SK-N-DZ (cell line): ENCODE measurements around the gene CKS1B.

Source experiments
- DNase-seq: peaks from one replicate; pipeline ENCODE4 v3.0.0-alpha.2; 2015; ENCODE audit warnings: low spot score

CKS1B gene

GRCh38 chr1:154945962-154946850 lies 28.3 kb upstream of the CKS1B start:
- no peak for DNase-seq

GRCh38 chr1:154948079-154948478 lies 26.4 kb upstream of the CKS1B start:
- DNase-seq = no peak

- DNase-seq = no peak
These were observed 22.4 kb upstream of the CKS1B start for GRCh38 chr1:154951901-154952657.

DNA sequence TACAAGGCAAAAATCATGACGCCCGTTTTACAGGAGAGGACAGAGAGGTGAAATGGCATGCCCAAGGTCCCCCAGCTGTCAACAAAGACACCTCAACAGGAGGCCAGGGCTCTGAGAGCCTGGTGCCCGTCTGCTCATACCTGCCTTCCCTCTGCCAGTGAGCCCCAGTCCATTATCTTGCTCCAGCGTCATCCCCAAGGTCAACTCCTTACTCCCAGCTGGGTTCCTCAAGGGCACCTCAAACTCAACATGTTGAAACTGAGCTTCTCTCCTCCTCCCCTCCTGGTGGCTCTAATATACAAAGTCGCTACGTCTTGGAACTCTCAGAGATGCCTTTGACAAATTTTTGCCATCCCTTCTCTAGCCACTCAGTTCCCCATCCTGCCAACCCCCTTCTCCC lies 21.8 kb upstream of the CKS1B start:
- DNase-seq = no peak

DNA sequence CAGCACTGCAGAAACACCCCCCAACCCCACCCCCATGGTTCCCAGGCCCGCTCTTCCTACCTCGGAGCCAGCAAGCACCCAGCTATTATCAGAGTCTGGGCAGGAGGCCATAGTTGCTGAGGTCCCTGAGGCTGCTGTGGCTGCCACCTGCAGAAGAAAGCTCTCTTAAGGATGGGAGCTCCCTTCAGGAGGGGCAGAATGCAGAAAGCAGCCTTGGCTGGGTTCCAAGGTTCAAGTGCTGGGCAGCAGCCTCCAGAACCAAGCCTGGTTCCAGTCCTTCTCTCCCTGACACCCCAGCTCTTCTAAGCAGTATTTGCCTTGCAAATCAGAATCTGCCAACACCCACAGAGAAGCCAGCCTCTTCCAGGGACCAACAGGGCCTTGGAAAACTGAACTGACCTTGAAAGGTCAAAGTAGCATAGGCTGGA lies 20.9 kb upstream of the CKS1B start:
- no peak for DNase-seq

- DNase-seq = no peak
These were observed 19.9 kb upstream of the CKS1B start for GRCh38 chr1:154954541-154954940.

- peak; percentile 77 for DNase-seq
These were observed 19.3 kb upstream of the CKS1B start for GRCh38 chr1:154955039-154955717.

DNA sequence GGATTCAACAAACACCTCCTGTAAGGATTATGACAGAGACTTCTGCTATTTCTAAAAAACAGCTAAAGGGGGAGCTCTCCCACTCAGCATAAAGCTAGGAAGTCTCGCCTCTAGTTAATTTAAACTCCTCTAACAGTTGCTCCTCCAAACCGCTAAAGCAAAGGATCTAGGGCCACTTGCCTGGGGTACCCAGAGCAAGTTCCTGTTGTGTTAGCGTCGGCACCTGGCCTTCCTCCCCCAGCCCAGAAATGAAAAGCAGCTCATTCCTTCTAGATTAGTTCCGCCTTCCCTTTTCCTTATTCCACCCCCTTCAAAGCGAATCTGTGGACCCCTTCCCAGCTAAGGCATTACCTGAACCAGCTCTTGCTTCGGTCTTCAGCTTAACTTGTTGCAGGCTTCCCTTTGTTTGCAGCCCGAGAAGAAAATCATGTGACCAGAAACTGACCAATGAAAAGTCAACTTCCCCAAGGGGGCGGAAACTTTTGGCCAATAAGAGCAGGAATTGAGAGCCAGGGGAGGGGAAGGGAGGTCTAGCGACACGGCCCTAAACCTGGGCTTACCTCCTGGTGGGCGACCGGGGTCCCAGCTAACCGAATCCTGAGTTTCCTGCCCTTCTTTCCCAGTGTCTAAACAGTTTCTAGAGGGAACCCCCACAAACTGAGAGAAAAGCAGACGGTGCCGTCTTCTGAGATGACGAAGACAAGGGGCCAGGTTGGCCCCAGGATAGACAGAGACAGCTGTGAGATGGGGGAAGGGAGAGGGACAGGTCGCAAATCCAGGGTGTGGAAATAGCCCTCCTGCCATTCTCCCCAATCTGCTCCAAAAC lies 18.6 kb upstream of the CKS1B start, which contains the start of gene PBXIP1:
TSS of gene PBXIP1 (minus strand) at position 382 of the 826 bp plus-strand sequence. CDS start 2,378 bp downstream, outside the sequence.
- DNase-seq = peak; percentile 97

DNA sequence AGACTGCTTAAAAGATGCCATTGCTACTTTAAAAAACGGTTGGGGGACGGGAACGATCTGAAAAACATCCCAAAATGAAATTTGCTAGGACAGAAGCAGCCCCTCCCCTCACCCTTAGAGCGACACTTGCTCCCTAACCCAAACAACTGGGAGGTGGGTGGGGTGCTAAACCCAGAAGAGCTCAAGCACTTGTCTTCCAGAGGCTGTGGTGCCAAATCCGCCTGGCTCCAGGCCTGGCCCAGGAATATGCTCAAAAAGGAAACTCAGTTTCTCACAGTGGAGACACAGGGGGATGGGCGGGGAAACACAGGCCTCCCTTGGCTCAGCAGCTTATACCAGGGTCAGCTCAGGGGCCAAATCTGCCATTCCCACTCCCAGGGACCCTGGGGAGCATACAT lies 17.9 kb upstream of the CKS1B start:
- DNase-seq = no peak

GRCh38 chr1:154957091-154957657 lies 17.3 kb upstream of the CKS1B start:
- no peak for DNase-seq

- no peak for DNase-seq
These were observed 16.4 kb upstream of the CKS1B start for GRCh38 chr1:154958036-154958435.

- no peak for DNase-seq
These were observed 15.6 kb upstream of the CKS1B start for GRCh38 chr1:154958681-154959425.

DNA sequence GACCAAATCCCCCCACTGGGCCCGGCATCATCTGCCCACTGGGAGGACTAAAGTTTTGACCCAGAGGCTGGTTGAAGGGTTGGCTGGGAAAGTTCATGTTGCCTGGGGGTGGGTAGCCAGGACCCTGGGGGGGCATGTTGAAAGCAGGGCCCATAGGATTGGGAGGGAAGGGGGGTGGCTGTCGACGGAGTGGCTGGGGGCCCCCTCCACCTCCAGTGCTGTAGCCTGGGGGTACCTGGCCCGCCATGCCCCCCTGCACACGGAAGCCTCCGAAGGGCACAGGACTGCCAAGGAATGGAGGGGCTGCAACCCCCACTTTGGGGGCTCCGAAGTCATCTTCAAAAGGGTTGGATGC lies 15.1 kb upstream of the CKS1B start:
- DNase-seq = no peak

DNA sequence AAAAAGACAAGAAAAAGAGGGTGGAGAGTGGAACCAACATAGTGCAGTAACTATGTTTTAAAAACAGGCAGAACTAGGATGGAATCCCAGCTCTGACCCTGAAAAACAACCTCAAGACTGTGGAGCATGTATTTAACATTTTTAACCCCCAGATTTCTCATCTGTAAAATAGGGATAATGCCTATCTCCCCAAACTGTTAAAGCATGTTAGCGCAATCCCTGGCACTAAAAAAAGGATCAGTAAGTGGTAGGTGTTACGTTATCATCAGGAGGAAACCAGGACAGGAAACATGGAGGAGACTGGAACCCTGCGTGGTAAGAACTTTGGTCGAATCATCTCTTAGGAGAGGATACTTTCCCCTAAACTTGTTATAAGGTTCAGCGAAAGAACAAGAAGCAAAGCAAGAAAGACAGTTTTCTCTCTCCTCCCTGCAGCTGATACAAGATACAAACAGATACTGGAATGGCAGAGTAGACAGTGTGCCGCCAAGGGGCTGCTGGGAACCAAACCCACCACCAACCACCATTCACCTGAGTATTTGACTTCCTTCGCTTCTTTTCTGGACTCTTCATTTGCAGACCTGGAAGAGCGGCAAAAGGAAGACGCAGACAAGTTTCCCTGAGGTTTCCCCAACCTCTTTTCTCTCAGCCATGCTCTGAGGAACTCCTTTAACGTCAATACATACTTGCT lies 13.9 kb upstream of the CKS1B start:
- no peak for DNase-seq

DNA sequence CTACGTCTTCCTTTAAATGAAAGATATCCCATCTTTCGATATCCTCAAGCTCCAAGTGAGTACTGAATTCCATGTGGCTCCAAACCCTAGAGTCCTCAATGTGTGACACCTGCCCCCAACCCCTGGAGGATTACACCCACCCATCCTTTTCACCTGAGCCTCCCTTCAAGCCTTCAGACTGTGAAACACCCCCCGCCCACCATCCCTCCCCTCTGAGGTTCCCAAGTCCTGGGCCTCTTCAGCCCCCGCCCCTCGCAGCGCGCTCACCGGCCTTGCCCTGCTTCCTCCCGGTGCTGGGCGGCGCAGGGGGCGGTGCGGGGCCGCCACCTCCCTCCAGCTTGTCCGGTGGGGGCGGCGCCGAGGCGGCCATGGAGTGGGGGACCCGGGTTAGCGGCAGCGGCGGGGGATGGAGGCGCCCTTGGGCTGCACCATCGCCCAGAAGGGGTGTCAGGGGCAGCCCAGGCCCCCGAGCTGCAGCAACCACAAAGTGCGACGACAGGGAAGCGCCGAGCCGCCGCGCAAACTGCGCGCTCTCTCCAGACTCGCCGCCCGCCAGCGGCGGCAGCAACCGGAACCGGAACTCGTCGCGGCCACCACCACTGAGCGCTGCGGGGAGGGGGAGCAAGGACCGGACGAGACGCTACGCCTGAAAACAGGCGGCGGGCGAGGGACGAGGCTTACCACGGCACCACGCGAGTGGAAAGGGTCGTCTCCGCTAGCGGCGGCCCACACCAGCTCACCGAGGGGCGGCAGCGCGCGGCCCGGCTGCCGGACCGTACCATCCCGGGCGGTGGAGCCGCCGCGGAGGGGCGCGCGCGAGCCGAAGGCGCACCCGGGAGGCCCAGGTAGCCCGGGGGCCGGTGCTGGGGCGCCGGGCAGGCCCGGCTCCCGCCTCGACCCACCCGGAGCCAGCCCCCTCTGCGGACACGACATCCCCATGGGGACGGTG lies 13.0 kb upstream of the CKS1B start, which contains the start of gene PYGO2:
TSS of gene PYGO2 (minus strand) at position 576 of the 949 bp plus-strand sequence. CDS start at position 370, 206 bp downstream.
- DNase-seq = peak; percentile 86

DNA sequence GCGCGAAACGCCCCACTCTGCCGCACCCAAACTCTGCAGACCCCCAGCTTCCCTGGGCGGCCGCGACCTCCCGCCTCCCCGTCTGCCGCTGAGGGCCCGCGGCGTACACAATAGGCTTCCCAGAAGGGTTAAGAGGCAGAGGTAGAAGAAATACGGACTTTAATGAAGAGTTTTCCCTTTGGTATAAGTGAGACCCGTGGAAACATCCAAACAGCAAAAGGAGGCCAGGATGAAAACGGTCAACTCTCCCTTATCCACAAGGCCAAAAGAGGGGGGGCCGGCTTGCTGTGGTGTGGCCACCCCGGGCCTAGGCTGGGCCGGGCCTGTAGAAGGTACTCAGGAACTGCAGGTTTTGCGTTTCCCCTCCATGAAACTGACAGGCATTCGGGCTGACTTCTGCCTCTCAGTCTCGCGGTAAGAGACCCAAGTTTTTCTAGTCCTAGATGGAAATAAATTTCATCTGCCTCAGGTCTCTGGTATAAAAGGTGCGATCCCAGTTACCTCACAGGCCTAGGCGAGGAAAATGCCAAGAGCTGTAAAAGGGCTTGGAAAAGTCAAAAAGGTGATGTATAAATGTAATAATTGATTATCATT lies 12.2 kb upstream of the CKS1B start:
- no peak for DNase-seq

- DNase-seq = no peak
These were observed 11.6 kb upstream of the CKS1B start for GRCh38 chr1:154962795-154963330.

DNA sequence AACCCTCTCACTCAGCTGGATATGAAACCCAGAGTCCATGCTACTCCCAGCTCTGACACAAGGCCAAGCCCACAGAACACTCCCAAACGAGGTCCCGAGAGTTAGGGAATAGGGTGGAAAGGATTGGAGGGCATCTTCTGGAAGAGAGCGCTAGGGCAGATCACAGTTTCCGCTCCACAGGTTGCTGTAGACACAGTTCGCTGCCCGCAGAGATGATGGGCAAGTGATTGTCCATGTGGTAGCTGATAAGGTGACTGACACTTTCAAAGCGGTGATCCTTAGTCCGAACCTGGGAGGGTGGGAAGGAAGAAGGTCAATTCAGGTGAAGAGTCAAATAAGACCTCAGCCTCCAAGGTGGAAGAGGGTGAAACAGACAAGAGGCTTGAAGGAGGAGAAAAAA lies 10.8 kb upstream of the CKS1B start:
- no peak for DNase-seq
